Fibroblast of mammary gland (primary cell): ENCODE measurements around the gene MID2.

Experiments used
- DNase-seq: peaks from one replicate; pipeline ENCODE4 v3.0.0-alpha.2; 2010; ENCODE audit warnings: low read depth
- H3K4me3 ChIP-seq: 2 replicates; pipeline ENCODE4 v1.5.1; 2011; ENCODE audit warnings: low read depth, mild to moderate bottlenecking, low read length, moderate library complexity; ENCODE audit not compliant: control insufficient read depth
- CTCF ChIP-seq: conservative IDR thresholded peaks from 2 replicates; pipeline ENCODE4 v1.5.1; 2011; ENCODE audit warnings: low read depth, low read length, inconsistent platforms; ENCODE audit not compliant: control insufficient read depth, insufficient read depth

MID2 gene

GRCh38 chrX:107880054-107880610 lies 54.5 kb downstream of the MID2 start:
- DNase-seq, result peak; percentile 4
- no peak for TF ChIP-seq CTCF
- no peak overlapping the region for H3K4me3 ChIP-seq

DNA sequence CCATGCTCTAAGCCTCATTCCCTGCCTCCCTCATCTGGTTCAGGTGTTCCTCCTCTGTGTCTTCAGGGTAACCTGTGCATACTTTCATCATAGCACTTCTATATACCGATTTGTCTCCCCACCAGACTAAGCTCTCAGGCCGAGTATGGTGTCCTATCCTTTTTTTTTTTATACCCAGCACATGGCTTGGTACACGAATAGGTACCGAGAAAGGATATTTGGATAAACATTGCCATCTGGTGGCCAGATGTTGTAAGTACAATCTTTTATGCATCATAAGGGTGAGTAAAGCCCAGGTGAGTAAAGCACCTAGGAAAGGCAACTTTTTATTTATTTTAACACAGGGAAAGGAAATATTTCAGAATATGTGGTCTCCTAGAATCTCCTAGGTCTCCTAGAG lies 68.4 kb downstream of the MID2 start:
- peak; percentile 56 for TF ChIP-seq CTCF
- peak; percentile 69 for DNase-seq
- no peak overlapping the region for H3K4me3 ChIP-seq

- no peak overlapping the region for H3K4me3 ChIP-seq
- DNase-seq, result no peak
- no peak for TF ChIP-seq CTCF
Observed at GRCh38 chrX:107902721-107903120, 77.1 kb downstream of the MID2 start.

DNA sequence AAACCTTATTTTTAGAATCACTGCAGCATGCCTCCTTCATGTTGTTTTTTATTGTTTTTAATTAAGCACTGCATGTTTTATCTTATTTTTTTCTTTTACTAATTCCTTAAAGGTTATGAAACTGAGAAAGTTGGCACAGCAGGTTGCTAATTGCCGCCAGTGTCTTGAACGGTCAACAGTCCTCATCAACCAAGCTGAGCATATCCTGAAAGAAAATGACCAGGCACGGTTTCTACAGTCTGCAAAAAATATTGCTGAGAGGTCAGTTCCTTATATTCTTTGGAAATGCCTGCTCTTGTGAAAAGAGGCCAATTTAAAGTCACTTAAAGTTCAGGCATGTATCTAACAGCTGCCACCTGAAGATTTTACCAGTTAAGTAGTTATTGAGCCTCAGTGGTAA lies 79.7 kb downstream of the MID2 start:
- DNase-seq, result no peak
- H3K4me3 ChIP-seq, result no peak overlapping the region
- TF ChIP-seq CTCF, result no peak

DNA sequence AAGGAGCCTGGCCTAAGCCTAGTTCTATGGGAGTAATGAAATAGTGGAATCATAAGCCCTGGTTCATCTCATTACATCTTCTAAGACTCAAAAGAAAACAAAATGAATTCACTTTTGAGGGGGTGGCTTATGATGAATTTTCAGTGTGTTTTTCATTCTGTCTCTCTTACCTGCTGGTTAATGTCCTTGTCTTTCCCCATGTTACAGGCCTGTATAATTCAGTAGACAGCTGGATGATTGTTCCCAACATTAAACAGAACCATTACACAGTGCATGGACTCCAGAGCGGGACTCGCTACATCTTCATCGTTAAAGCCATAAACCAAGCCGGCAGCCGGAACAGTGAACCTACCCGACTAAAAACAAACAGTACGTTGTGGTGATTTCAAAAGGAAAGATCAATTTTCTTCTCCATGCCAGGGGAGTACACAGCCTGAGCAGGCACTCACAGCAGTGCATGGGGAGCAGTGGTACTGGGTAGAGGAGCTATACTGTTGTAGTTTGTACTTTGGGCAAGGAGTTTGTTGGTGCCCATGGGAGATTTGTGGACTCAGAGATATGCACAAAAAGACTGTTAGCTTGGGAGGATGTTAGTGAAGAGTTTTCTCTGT lies 98.6 kb downstream of the MID2 start:
- H3K4me3 ChIP-seq, result no peak overlapping the region
- DNase-seq, result no peak
- no peak for TF ChIP-seq CTCF

- DNase-seq, result no peak
- TF ChIP-seq CTCF, result no peak
- H3K4me3 ChIP-seq, result no peak overlapping the region
Observed at GRCh38 chrX:107934262-107934661, 108.6 kb downstream of the MID2 start.

DNA sequence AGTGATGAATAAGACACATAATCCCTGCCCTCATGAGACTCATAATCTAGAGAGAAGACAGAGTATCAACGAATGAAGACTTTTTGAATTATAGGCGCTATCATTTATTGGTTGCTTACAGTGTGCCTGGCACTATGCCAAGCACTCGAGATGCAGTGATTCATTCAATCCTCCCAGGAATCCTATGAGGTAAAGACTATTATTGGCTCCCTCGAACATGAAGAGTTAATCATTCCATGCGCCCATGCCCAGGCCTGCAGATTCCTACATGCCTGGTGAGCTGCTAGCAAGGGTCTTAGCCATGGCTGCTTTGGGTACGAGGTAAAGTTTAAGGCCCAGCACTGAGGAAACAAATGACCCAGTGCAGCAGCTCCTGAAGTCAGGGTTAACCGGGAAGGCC lies 109.5 kb downstream of the MID2 start:
- TF ChIP-seq CTCF, result no peak
- DNase-seq, result peak; percentile 79
- H3K4me3 ChIP-seq, result peak overlapping the region; percentile 45
